Left cardiac atrium (tissue), 4 donors: ENCODE results near the gene MTERF4. TPM values are rescaled to one million over a fixed set of nuclear protein-coding genes. Genes with fewer than 3 reads are reported as not detected.

ENCODE experiments used
- ATAC-seq, 2 donors: fragments of 200-7000 bp; cut with Tn5 transposase; one replicate each; pipeline ENCODE4 v1.9.1; 2020; ENCODE audit warnings: mild to moderate bottlenecking in 2 of 2, moderate library complexity in 2 of 2
- DNase-seq: peaks from one replicate; pipeline ENCODE4 v3.0.0-alpha.2; 2020
- intact Hi-C, 2 donors: fragments of 100-400 bp; cut with DNase I; formaldehyde crosslinking; loops; one replicate each; pipeline versions ENCODE4 v1.14.1 to v1.15.1; 2022 to 2023
- total RNA-seq, 2 donors: library from RNA; stranded (reverse); fragmentation: NEBNext Ultra II Directional; extraction: Animal tissue kit (Norgen Biotek cat#: 25700); gene quantifications; one replicate each; pipeline ENCODE4 v1.2.1, GENCODE V29; 2021
- donor health status: DM: no; HTN: yes; CAD: no.
- donor health status: DM: no; HTN: yes; CAD: no; lungs with severe emphysema.
- donor health status: DM: yes; HTN: yes; CAD: no.
- donor health status: Dilated cardiomyopathy.

The MTERF4 gene
- total RNA-seq, 2 donors from 2014 or later, result 19.1 to 21.7 TPM

- DNase-seq, result no peak
- intact Hi-C loops, result no loop called here
- ATAC-seq, result no peak
Observed at GRCh38 chr2:241065355-241065803, 36.7 kb downstream of the MTERF4 start.

GRCh38 chr2:241064802-241065354 lies 37.2 kb downstream of the MTERF4 start:
- ATAC-seq (no peak), DNase-seq (no peak)
- intact Hi-C loops, result no loop called here

GRCh38 chr2:241064008-241064801 lies 37.9 kb downstream of the MTERF4 start:
- DNase-seq, result no peak
- intact Hi-C loops, result no loop called here
- ATAC-seq, result peak; percentile 48 to 67

- ATAC-seq, result peak in 1 of 2 donors; percentile 3
Observed at GRCh38 chr2:241063587-241063986, 38.5 kb downstream of the MTERF4 start.

GRCh38 chr2:241063093-241063551 lies 39.0 kb downstream of the MTERF4 start:
- intact Hi-C loops, result no loop called here
- DNase-seq, result no peak

More at GRCh38 chr2:241063587-241063986, 38.5 kb downstream of the MTERF4 start:
- no peak for DNase-seq
- intact Hi-C loops, result no loop called here

GRCh38 chr2:241062389-241063092 lies 39.5 kb downstream of the MTERF4 start:
- intact Hi-C loops, result no loop called here
- DNase-seq (no peak), ATAC-seq (no peak)

More at GRCh38 chr2:241063093-241063551, 39.0 kb downstream of the MTERF4 start:
- peak in 1 of 2 donors; percentile 47 for ATAC-seq

GRCh38 chr2:241061275-241061674 lies 40.8 kb downstream of the MTERF4 start:
- ATAC-seq, result no peak
- intact Hi-C loops, result no loop called here
- no peak for DNase-seq

- DNase-seq (no peak), ATAC-seq (no peak)
- intact Hi-C loops, result no loop called here
Observed at GRCh38 chr2:241053576-241054251, 48.4 kb downstream of the MTERF4 start.

GRCh38 chr2:241052677-241053360 lies 49.3 kb downstream of the MTERF4 start:
- intact Hi-C loops, result no loop called here
- no peak for DNase-seq
- ATAC-seq, result no peak

- DNase-seq, result no peak
- no peak for ATAC-seq
- intact Hi-C loops, result no loop called here
Observed at GRCh38 chr2:241051578-241052487, 50.3 kb downstream of the MTERF4 start.

- DNase-seq, result no peak
- ATAC-seq, result no peak
- intact Hi-C loops, result no loop called here
Observed at GRCh38 chr2:241050624-241051577, 51.2 kb downstream of the MTERF4 start.

GRCh38 chr2:241049739-241050623 lies 52.1 kb downstream of the MTERF4 start:
- DNase-seq (no peak), ATAC-seq (peak; percentile 29 to 42)
- intact Hi-C loops, result no loop called here

- intact Hi-C loops, result no loop called here
- ATAC-seq (no peak), DNase-seq (no peak)
Observed at GRCh38 chr2:241048949-241049343, 53.1 kb downstream of the MTERF4 start.

GRCh38 chr2:241048149-241048948 lies 53.7 kb downstream of the MTERF4 start:
- no peak for DNase-seq
- intact Hi-C loops, result no loop called here
- ATAC-seq, result no peak
